NK-92 (cell line): Measurements from ENCODE around the gene TCHP.

ENCODE experiments used
- DNase-seq: peaks from one replicate; lab custom pipeline; 2025; ENCODE audit not compliant: unreplicated experiment; lab: John Stamatoyannopoulos, UW

TCHP gene

DNA sequence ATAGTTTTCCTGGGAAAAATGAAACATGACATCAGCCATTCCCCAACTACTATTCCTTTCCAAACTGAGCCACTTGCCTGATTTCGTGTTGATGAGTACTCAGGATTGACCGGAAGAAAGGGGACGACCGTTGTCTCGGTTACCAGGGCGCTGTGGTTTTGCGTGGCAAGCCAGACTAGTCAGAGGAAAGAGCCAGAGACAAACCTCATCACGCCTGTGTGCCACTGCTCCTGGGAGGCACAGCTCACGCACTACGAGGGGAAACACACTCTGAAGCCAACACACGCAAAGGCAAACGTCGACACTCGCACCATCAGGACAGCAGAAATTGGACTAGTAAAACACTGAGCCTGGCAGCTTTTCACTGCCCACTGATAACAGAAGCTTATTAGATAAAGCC, 61.1 kb downstream of the TCHP start:
- DNase-seq: no peak

DNA sequence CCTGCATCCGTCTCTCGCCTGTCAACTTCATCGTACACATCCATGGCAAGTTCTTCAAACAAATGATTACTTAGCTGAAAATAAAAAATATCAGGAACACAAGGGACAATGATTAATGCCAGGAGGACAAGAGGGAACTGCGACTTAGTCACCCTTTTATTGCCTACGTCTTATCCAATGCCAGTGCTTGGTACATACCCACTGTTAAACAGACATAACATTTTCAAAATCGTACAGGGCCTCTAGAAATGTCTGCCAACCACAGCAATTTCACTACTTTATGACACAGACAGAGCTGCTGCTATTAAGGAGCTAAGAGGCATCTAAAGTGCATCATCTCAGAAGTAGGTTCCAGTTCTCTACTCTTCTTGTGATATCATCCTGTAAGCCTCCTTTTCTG, 61.5 kb downstream of the TCHP start:
- DNase-seq: no peak

DNA sequence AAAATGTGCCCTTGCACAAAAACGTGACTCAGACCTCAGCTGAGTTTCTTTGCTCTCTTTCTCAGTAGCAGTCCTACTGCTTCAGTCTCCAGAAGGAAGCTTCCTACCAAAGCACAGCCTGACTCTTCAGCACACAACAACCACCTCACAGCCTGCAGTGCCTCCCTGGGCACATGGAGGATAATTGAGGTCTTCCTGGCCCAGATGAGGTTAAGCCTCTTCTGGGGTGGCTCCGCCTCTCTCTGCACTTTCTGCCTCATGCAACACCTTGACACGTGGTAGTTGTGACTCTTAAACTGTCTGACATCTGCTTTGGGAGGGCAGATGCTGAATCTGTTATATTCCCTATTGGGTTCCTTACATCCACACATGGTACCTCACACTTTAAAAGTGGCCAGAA, 62.3 kb downstream of the TCHP start:
- no peak for DNase-seq

DNA sequence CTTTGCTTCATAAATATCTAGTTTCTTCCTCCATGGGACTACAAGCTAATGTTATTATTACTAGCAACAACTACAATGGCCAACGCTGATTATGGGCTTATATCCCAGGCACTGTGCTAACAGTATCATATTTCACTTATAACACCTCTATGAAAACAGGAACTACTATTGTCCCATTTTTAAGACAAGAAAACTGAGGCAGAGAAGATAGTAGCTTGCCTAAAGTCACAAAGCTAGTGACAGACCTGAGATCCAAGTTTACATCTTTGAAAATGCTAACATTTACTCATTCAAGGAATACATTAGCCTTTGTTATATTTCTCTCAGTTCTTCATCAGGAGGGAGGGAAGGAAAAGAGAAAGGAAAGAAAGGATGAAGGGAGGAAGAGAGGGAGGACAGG, 63.3 kb downstream of the TCHP start:
- DNase-seq: no peak

DNA sequence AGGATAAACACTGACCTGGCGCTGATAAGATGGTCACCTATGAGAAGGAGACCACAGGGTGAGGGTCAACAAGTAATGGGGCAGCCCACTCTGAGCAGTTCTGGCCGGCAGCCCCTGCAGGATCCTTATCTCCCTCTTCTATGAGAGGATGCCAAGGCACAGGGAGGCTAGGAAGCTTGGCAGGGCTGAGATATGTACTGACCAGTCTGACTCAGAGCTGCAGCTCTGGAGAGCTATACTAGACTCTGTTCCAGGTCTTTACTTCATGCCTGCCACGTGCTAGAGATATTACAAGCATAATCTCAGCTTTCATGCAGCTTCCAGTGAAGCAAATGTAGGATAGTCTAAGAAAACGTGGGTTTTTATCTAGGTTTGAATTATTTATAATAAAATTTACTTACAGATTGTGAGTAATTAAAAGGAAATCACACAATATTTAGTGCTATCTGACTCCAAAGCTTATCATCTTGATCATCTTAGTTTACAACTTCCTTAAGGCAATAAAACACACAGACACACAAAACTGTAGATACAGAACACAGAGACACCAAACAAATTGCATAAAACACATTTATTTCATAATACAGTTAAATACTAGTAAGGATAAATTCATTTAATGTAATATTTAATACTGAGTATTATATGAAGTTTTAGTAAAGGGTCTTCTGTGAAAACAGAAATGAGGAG, 63.8 kb downstream of the TCHP start:
- DNase-seq: no peak

DNA sequence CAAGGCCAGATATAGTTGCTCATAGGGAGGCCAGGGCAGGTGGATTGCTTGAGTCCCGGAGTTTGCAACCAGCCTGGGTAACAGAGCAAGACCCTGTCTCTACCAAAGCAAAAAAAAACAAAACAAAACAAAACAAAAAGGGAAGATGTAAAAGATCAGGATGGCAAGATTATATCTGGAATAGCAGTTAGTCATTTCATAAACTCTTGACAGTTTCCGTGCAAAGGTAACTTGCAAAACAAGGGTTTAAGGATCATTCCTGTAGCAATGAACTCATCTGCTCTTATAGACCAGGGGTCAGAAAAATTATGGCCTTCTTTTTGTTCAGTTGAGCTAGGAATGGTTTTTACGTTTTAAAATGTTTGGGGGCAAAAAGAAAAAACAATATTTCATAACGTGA, 66.5 kb downstream of the TCHP start:
- no peak for DNase-seq

DNA sequence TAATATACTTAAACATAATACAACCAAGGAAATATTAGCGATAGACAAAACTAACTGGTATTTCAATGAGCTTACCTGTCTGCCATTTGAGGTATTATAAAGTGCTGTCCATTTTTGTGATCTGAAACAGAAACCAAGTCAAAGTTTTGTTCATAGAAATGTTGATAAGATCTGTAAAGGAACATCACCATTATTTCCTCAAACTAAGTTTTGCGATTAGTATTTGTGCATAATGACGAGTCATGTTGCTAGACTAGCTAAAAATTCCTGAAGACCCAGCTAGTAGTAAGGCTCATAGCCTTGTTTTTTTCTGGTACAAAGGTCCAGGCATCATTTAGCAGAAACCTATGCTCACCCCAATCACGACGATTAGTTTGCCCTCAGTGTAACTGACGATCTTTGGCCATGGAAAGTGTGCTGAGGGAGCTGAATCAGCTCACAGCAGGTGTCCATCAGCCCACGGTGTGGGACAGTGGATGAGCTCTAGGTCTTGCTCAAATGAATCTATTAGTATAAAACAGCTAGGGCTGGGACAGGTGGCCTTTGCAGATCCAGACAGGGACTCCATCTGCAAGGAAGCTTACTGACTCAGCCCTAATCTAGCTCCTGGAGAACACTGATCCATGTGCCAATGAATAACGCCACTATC, 67.4 kb downstream of the TCHP start:
- DNase-seq: no peak
